GM18867 (cell line): ENCODE results near the gene WAS.
A peak's percentile ranks its signal among the peaks of the same experiment; 100 is the strongest.

ENCODE experiments used
- ATAC-seq: cut with Tn5 transposase; IDR thresholded peaks from one replicate; pipeline ENCODE4 v1.9.1; 2021; ENCODE audit warnings: mild to moderate bottlenecking, moderate library complexity; ENCODE audit not compliant: unreplicated experiment

Gene WAS

GRCh38 chrX:48711162-48711928, 27.7 kb downstream of the WAS start:
- no peak for ATAC-seq

GRCh38 chrX:48711929-48712505, 28.4 kb downstream of the WAS start:
- ATAC-seq: no peak

- no peak for ATAC-seq
Measured at GRCh38 chrX:48713847-48714246, 30.2 kb downstream of the WAS start.

- no peak for ATAC-seq
Measured at GRCh38 chrX:48714573-48714972, 31.0 kb downstream of the WAS start.

- ATAC-seq: no peak
Measured at GRCh38 chrX:48715072-48715471, 31.5 kb downstream of the WAS start.

- ATAC-seq: no peak
Measured at GRCh38 chrX:48715876-48716502, 32.4 kb downstream of the WAS start.

GRCh38 chrX:48719958-48720357, 36.4 kb downstream of the WAS start:
- no peak for ATAC-seq

- ATAC-seq: no peak
Measured at GRCh38 chrX:48720577-48721250, 37.1 kb downstream of the WAS start.

- no peak for ATAC-seq
Measured at GRCh38 chrX:48721916-48722315, 38.3 kb downstream of the WAS start.

- no peak for ATAC-seq
Measured at GRCh38 chrX:48726596-48726995, 43.0 kb downstream of the WAS start.

- ATAC-seq: no peak
Measured at GRCh38 chrX:48728653-48729052, 45.1 kb downstream of the WAS start.

GRCh38 chrX:48736303-48736702, 52.7 kb downstream of the WAS start:
- no peak for ATAC-seq

GRCh38 chrX:48736878-48737212, 53.2 kb downstream of the WAS start:
- ATAC-seq: no peak

GRCh38 chrX:48737213-48737938, 53.8 kb downstream of the WAS start:
- ATAC-seq: peak; percentile 98

GRCh38 chrX:48737940-48738339, 54.3 kb downstream of the WAS start:
- ATAC-seq: no peak
